Myocyte (in vitro differentiated cells): Measurements from ENCODE around the gene ABCA13. TPM values are rescaled to one million over a fixed set of nuclear protein-coding genes. Genes with fewer than 3 reads are reported as not detected.

Source experiments
- DNase-seq: peaks from one replicate; pipeline ENCODE4 v3.0.0-alpha.2; 2012; ENCODE audit warnings: low read depth
- total RNA-seq: library from RNA; depleted of rRNA; stranded (reverse); fragments of >200 nt; gene quantifications from 2 replicates; pipeline ENCODE4 v1.2.3, GENCODE V29; 2014

ABCA13 gene
- total RNA-seq, 1 donor from 2014 or later: 1.7 TPM

GRCh38 chr7:48295296-48295971 is 124.2 kb downstream of the ABCA13 start:
- DNase-seq: no peak

GRCh38 chr7:48296966-48297365 is 125.7 kb downstream of the ABCA13 start:
- DNase-seq: no peak

GRCh38 chr7:48298779-48299178 is 127.5 kb downstream of the ABCA13 start:
- no peak for DNase-seq

- peak; percentile 90 for DNase-seq
These were observed 128.4 kb downstream of the ABCA13 start for GRCh38 chr7:48299580-48300169.

- no peak for DNase-seq
These were observed 129.0 kb downstream of the ABCA13 start for GRCh38 chr7:48300301-48300700.

GRCh38 chr7:48301201-48301600 is 129.9 kb downstream of the ABCA13 start:
- no peak for DNase-seq

GRCh38 chr7:48304641-48305040 is 133.4 kb downstream of the ABCA13 start:
- no peak for DNase-seq

GRCh38 chr7:48305661-48306060 is 134.4 kb downstream of the ABCA13 start:
- DNase-seq: no peak

- no peak for DNase-seq
These were observed 135.9 kb downstream of the ABCA13 start for GRCh38 chr7:48307041-48307714.

GRCh38 chr7:48309720-48310119 is 138.5 kb downstream of the ABCA13 start:
- no peak for DNase-seq

- DNase-seq: no peak
These were observed 140.3 kb downstream of the ABCA13 start for GRCh38 chr7:48311464-48312100.

GRCh38 chr7:48312151-48312550 is 140.9 kb downstream of the ABCA13 start:
- DNase-seq: no peak

GRCh38 chr7:48316768-48317167 is 145.5 kb downstream of the ABCA13 start:
- no peak for DNase-seq

- no peak for DNase-seq
These were observed 146.1 kb downstream of the ABCA13 start for GRCh38 chr7:48317360-48317759.

GRCh38 chr7:48321319-48322010 is 150.2 kb downstream of the ABCA13 start:
- no peak for DNase-seq

- peak; percentile 68 for DNase-seq
These were observed 165.9 kb downstream of the ABCA13 start for GRCh38 chr7:48337012-48337621.

- no peak for DNase-seq
These were observed 166.5 kb downstream of the ABCA13 start for GRCh38 chr7:48337781-48338180.

- DNase-seq: peak; percentile 66
These were observed 176.1 kb downstream of the ABCA13 start for GRCh38 chr7:48347230-48347825.

GRCh38 chr7:48350515-48350914 is 179.3 kb downstream of the ABCA13 start:
- no peak for DNase-seq

GRCh38 chr7:48351900-48352299 is 180.6 kb downstream of the ABCA13 start:
- DNase-seq: no peak

- no peak for DNase-seq
These were observed 184.1 kb downstream of the ABCA13 start for GRCh38 chr7:48355346-48355745.
